ENCODE results near the gene SERPINB7.
A peak's percentile ranks its signal among the peaks of the same experiment; 100 is the strongest.

SERPINB7 gene

DNA sequence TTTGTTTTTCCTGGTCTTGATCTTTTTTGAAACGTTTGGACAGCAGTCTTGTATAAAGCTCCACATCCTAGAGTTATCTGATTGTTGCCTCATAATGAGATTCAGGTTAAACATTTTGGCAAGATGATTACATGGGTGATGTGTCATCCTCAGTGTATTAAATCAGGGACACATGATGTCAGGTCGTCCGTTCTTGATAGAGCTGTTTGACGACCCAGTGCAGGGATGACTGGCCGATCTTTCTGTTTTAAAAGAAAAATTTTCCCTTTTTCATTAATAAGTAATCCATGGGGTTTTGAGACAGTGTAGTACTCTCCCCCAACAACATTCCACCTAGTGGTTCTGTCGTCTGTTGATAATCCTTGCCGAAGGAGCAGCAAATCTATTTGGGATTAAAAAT lies 67.8 kb downstream of the SERPINB7 start:
- TF ChIP-seq, protein P1, sequence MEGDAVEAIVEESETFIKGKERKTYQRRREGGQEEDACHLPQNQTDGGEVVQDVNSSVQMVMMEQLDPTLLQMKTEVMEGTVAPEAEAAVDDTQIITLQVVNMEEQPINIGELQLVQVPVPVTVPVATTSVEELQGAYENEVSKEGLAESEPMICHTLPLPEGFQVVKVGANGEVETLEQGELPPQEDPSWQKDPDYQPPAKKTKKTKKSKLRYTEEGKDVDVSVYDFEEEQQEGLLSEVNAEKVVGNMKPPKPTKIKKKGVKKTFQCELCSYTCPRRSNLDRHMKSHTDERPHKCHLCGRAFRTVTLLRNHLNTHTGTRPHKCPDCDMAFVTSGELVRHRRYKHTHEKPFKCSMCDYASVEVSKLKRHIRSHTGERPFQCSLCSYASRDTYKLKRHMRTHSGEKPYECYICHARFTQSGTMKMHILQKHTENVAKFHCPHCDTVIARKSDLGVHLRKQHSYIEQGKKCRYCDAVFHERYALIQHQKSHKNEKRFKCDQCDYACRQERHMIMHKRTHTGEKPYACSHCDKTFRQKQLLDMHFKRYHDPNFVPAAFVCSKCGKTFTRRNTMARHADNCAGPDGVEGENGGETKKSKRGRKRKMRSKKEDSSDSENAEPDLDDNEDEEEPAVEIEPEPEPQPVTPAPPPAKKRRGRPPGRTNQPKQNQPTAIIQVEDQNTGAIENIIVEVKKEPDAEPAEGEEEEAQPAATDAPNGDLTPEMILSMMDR (IDR thresholded peaks at IDR 0.05; ENCODE audit: borderline replicate concordance, insufficient read depth, low read depth, low read length): no peak
- no peak overlapping the region for H3K4me3 ChIP-seq (ENCODE audit: low read depth, low read length)

DNA sequence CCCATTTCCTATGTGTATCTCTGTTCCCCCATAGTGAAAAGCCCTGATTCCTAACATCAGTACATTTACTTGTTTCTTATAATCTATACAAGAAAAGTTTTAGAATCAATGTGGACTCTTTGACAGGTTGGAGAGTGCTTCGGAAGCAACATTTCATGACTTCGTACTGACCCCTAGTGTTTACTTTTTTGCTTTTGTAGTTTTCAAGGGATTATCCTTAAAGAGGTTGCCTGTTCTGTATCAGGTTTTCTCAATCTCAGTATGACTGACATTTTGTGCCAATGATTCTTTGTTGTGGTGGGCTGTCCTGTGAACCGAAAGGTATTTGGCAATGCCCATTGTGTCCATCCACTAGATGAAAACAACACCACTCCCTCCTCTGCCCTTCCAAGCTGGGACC lies 69.0 kb downstream of the SERPINB7 start:
- TF ChIP-seq, protein P1 (IDR thresholded peaks at IDR 0.05; ENCODE audit: borderline replicate concordance, insufficient read depth, low read depth, low read length): peak; percentile 28; the same call in 1 of the 2 replicates

DNA sequence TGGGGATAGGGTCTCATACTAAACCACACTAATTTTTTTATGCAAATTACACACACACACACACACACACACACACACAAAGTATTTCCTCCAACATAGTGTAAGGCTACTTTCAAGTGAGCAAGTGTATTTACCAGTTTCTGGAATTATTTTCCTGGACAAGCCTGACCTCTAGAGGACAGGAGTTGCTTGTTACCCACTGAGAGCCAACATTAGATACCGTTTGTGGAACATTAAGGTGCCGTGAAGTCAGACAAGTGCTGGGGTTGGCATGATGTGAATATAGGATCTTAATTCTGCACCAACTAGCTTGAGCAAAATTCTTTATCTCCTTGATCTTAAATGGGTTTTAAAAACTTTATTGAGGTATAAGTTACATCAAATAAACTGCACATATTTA lies 72.9 kb downstream of the SERPINB7 start:
- TF ChIP-seq, protein P1 (IDR thresholded peaks at IDR 0.05; ENCODE audit: borderline replicate concordance, insufficient read depth, low read depth, low read length): peak; percentile 38; the same call in 1 of the 2 replicates
- H3K4me3 ChIP-seq (ENCODE audit: low read depth, low read length): no peak overlapping the region

More for the DNA sequence above, 69.0 kb downstream of the SERPINB7 start:
- H3K4me3 ChIP-seq (ENCODE audit: low read depth, low read length): no peak overlapping the region

DNA sequence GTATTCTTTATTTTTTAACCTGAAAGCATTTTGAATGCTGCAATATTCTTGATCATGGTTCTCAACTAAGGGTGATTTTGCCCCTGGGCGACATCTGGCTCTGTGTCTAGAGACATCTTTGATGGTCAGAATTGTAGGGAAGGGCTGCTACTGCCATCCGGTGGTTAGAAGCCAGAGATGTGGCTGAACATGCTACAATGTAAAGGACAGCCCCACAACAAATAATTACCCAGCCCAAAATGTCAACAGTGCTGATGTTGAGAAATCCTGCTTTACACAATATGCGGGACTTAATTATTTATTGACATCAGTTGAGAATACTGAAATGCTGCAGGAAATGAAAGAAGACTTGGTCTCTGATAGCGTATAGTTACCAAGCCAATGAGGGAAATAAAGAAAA lies 74.8 kb downstream of the SERPINB7 start:
- H3K4me3 ChIP-seq (ENCODE audit: low read depth, low read length): no peak overlapping the region
- TF ChIP-seq, protein P1 (IDR thresholded peaks at IDR 0.05; ENCODE audit: borderline replicate concordance, insufficient read depth, low read depth, low read length): peak; percentile 51; the same call in 1 of the 2 replicates

DNA sequence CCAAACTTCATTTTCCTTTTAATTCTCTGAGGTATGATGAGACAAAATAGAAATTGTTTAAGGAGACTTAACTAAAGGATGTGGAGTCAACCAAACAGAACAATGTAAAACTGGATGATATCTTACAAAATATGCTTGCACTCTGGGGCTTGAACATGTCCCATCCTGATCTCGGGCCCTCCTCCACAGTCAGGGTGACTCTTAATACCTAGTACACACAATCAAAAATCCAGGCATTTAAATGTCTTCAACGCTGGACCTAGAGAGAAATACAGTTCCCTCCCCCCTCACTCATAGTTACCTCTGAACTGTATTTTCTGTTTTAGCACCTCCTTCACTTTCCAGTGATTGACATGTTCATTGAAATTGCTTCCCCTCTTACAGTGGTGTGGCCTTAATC lies 75.4 kb downstream of the SERPINB7 start:
- TF ChIP-seq, protein P1 (IDR thresholded peaks at IDR 0.05; ENCODE audit: borderline replicate concordance, insufficient read depth, low read depth, low read length): no peak
- no peak overlapping the region for H3K4me3 ChIP-seq (ENCODE audit: low read depth, low read length)

All from GM12875 (cell line).